HCT116 (cell line): ENCODE results near the gene CHIC1. TPM values are rescaled to one million over a fixed set of nuclear protein-coding genes. Genes with fewer than 3 reads are reported as not detected.

ENCODE experiments used
- ATAC-seq: fragments of 200-7000 bp; cut with Tn5 transposase; 2 replicates; pipeline ENCODE4 v1.9.1; 2020; ENCODE audit warnings: mild to moderate bottlenecking, moderate library complexity
- BruUV-seq: library from RNA; stranded (reverse); fragments of 400-500 nt; replicated peaks from 2 replicates; lab custom pipeline; 2021; lab: Mats Ljungman, UMichigan
- CTCF ChIA-PET: fragments of 300-600 bp; sonication (Branson Sonifier 250); formaldehyde crosslinking; loops from one replicate; lab custom pipeline; 2021; ENCODE audit warnings: antibody characterized with exemption; lab: Charles Lee
- POLR2A ChIA-PET: fragments of 300-600, 350-600 bp; sonication (Branson Sonifier 250); formaldehyde crosslinking; loops from one replicate; lab custom pipeline; 2021; ENCODE audit warnings: antibody characterized with exemption; lab: Charles Lee
- RAD21 ChIA-PET, 2 experiments: fragments of 300-600 bp; sonication (Branson Sonifier 250); formaldehyde crosslinking; loops; one replicate each; lab custom pipeline; 2023; ENCODE audit warnings: low total read pairs in 2 of 2; ENCODE audit not compliant: uncharacterized antibody in 2 of 2, unreplicated experiment in 2 of 2, low non-redundant PET in 1 of 2; lab: Charles Lee
- DNase-seq: peaks from one replicate; pipeline ENCODE4 v3.0.0-alpha.2; 2010; ENCODE audit warnings: low read depth, low spot score
- H2AFZ ChIP-seq: fragments of 200-600 bp; shearing (Covaris generic), sonication (generic); 2 replicates; pipeline ENCODE4 v1.6.1; 2017; ENCODE audit warnings: low read depth, mixed run types, mixed read lengths, antibody characterized with exemption, low read length; ENCODE audit not compliant: poor library complexity, severe bottlenecking
- H3K27ac ChIP-seq: 2 replicates; pipeline ENCODE4 v1.5.1; 2012; ENCODE audit warnings: low read depth, low read length
- H3K27me3 ChIP-seq: fragments of 200-600 bp; sonication (generic); 2 replicates; pipeline ENCODE4 v1.6.1; 2016; ENCODE audit warnings: mixed run types, low read length, mixed read lengths; ENCODE audit not compliant: insufficient read depth
- H3K36me3 ChIP-seq, 2 experiments: fragments of 200-500 bp in 1 of 2; fragments of 200-600 bp in 1 of 2; sonication (Bioruptor generic) in 1 of 2; sonication (generic) in 1 of 2; 2 replicates each; pipeline versions ENCODE4 v1.5.1 to v1.6.1; 2014 to 2016; ENCODE audit warnings: low read length in 2 of 2, inconsistent platforms in 1 of 2, mixed read lengths in 1 of 2, mixed run types in 1 of 2; ENCODE audit not compliant: insufficient read depth in 2 of 2, control insufficient read depth in 1 of 2
- H3K4me1 ChIP-seq, 2 experiments: fragments of 200-600 bp in 1 of 2; sonication (generic) in 1 of 2; 2 replicates each; pipeline versions ENCODE4 v1.5.1 to v1.6.1; 2012 to 2017; ENCODE audit warnings: low read length in 2 of 2, inconsistent platforms in 1 of 2, mild to moderate bottlenecking in 1 of 2, mixed read lengths in 1 of 2, mixed run types in 1 of 2, moderate library complexity in 1 of 2; ENCODE audit not compliant: insufficient read depth in 2 of 2, control insufficient read depth in 1 of 2
- H3K4me2 ChIP-seq: fragments of 200-600 bp; sonication (generic); 2 replicates; pipeline ENCODE4 v1.6.1; 2017; ENCODE audit warnings: mixed run types, low read length, mixed read lengths
- H3K4me3 ChIP-seq, 2 experiments: fragments of 200-600 bp in 1 of 2; sonication (generic) in 1 of 2; replicated peaks in 1 of 2; 2 replicates each; pipeline ENCODE4 v1.5.1; 2011 to 2016; ENCODE audit warnings: low read length in 2 of 2, control low read depth in 1 of 2, low read depth in 1 of 2, mild to moderate bottlenecking in 1 of 2, mixed read lengths in 1 of 2, mixed run types in 1 of 2
- H3K79me2 ChIP-seq: fragments of 200-600 bp; sonication (generic); 2 replicates; pipeline ENCODE4 v1.6.1; 2017; ENCODE audit warnings: mild to moderate bottlenecking, mixed run types, low read length, moderate library complexity, mixed read lengths; ENCODE audit not compliant: insufficient read depth
- H3K9ac ChIP-seq: fragments of 200-600 bp; sonication (generic); 2 replicates; pipeline ENCODE4 v1.6.1; 2016; ENCODE audit warnings: low read length, mixed read lengths
- H3K9me2 ChIP-seq: fragments of 200-600 bp; sonication (generic), shearing (Covaris generic); 2 replicates; pipeline ENCODE4 v1.6.1; 2017; ENCODE audit warnings: mixed run types, mild to moderate bottlenecking, moderate library complexity; ENCODE audit not compliant: insufficient read depth
- H3K9me3 ChIP-seq, 2 experiments: fragments of 200-500 bp in 1 of 2; fragments of 200-600 bp in 1 of 2; sonication (Bioruptor generic) in 1 of 2; sonication (generic) in 1 of 2; 2 replicates each; pipeline ENCODE4 v1.6.1; 2014 to 2017; ENCODE audit warnings: low read length in 2 of 2, mixed read lengths in 2 of 2, inconsistent platforms in 1 of 2, low read depth in 1 of 2, mild to moderate bottlenecking in 1 of 2, mixed run types in 1 of 2, moderate library complexity in 1 of 2; ENCODE audit not compliant: control insufficient read depth in 1 of 2, insufficient read depth in 1 of 2
- H4K20me1 ChIP-seq: fragments of 200-600 bp; sonication (generic), shearing (Covaris generic); 2 replicates; pipeline ENCODE4 v1.6.1; 2017; ENCODE audit warnings: mixed run types, mild to moderate bottlenecking, moderate library complexity; ENCODE audit not compliant: insufficient read depth
- ATF3 ChIP-seq: IDR thresholded peaks from 2 replicates; pipeline ENCODE4 v1.6.1; 2012
- CEBPB ChIP-seq: IDR thresholded peaks from 2 replicates; pipeline ENCODE4 v1.6.1; 2012; ENCODE audit warnings: low read depth
- CTCF ChIP-seq, 3 experiments: fragments of 200-600 bp in 1 of 3; sonication (generic) in 1 of 3; IDR thresholded peaks in 2 of 3; conservative IDR thresholded peaks in 1 of 3; 2 replicates each; pipeline ENCODE4 v1.5.1; 2012 to 2017; ENCODE audit warnings: low read depth in 2 of 3, low read length in 2 of 3, antibody characterized with exemption in 1 of 3, borderline replicate concordance in 1 of 3, control low read depth in 1 of 3, mild to moderate bottlenecking in 1 of 3, mixed read lengths in 1 of 3, mixed run types in 1 of 3, moderate library complexity in 1 of 3; ENCODE audit not compliant: insufficient read depth in 1 of 3
- ELF1 ChIP-seq: IDR thresholded peaks from 2 replicates; pipeline ENCODE4 v1.6.1; 2012; ENCODE audit warnings: low read depth, borderline replicate concordance
- EZH2phosphoT487 ChIP-seq: fragments of 200-600 bp; IDR thresholded peaks from 2 replicates; pipeline ENCODE4 v1.6.1; 2018; ENCODE audit warnings: antibody characterized with exemption, borderline replicate concordance
- FOSL1 ChIP-seq: IDR thresholded peaks from 2 replicates; pipeline ENCODE4 v1.6.1; 2012; ENCODE audit warnings: low read depth
- POLR2A ChIP-seq: IDR thresholded peaks from 2 replicates; pipeline ENCODE4 v1.7.0; 2011; ENCODE audit warnings: borderline replicate concordance; ENCODE audit not compliant: insufficient read depth, insufficient read length; ENCODE audit errors: extremely low read depth
- SP1 ChIP-seq: IDR thresholded peaks from 2 replicates; pipeline ENCODE4 v1.6.1; 2012; ENCODE audit warnings: low read depth
- SRF ChIP-seq: IDR thresholded peaks from 2 replicates; pipeline ENCODE4 v1.6.1; 2012; ENCODE audit warnings: low read depth
- YY1 ChIP-seq: IDR thresholded peaks from 2 replicates; pipeline ENCODE4 v1.6.1; 2011; ENCODE audit warnings: low read length, low read depth, moderate library complexity, mild to moderate bottlenecking; ENCODE audit not compliant: insufficient replicate concordance; ENCODE audit errors: extremely low read depth
- ZBTB33 ChIP-seq: IDR thresholded peaks from 2 replicates; pipeline ENCODE4 v1.6.1; 2011; ENCODE audit warnings: mild to moderate bottlenecking, low read length, moderate library complexity; ENCODE audit not compliant: insufficient replicate concordance; ENCODE audit errors: extremely low read depth
- ZFX ChIP-seq: fragments of 450-650 bp; IDR thresholded peaks from 2 replicates; pipeline ENCODE4 v1.6.1; 2017
- ZNF274 ChIP-seq: fragments of 200-500 bp; sonication (Bioruptor generic); IDR thresholded peaks from 2 replicates; pipeline ENCODE4 v1.6.1; 2014; ENCODE audit warnings: mild to moderate bottlenecking, low read depth, low read length, inconsistent platforms
- intact Hi-C: fragments of 100-400 bp; cut with micrococcal nuclease; formaldehyde crosslinking; loops from 2 replicates; pipeline ENCODE4 v1.10.0; 2022
- total RNA-seq: library from RNA; stranded (reverse); gene quantifications from one replicate; pipeline ENCODE4 v1.2.1, GENCODE V29; 2021; ENCODE audit not compliant: unreplicated experiment

CHIC1 gene
- total RNA-seq, 1 experiment from 2014 or later, result 0.10 TPM

- no peak overlapping the region for H3K4me2 ChIP-seq
- CTCF ChIA-PET, result no interaction called here
- RAD21 ChIA-PET, result no interaction called here
- DNase-seq, result no peak
- H3K9me3 ChIP-seq, result no peaks in the 10 kb centered on the region
- no peak overlapping the region for H3K4me3 ChIP-seq
- H2AFZ ChIP-seq, result no peak overlapping the region
- H3K4me1 ChIP-seq, result no peaks in the 10 kb centered on the region
- intact Hi-C loops, result no loop called here
- ATAC-seq, result no peak
- H3K9ac ChIP-seq, result no peak overlapping the region
- no peaks in the 10 kb centered on the region for H3K27me3 ChIP-seq
- no peak for TF ChIP-seq ZFX
- TF ChIP-seq FOSL1, result no peak
- TF ChIP-seq EZH2phosphoT487, result no peak
- TF ChIP-seq SRF, result no peak
- TF ChIP-seq ATF3, result no peak
- TF ChIP-seq, all 23 proteins: peak for 0
- BruUV-seq, result no TSS peak
- POLR2A ChIA-PET, result no interaction called here
- H3K79me2 ChIP-seq, result no peaks in the 10 kb centered on the region
- H3K9me2 ChIP-seq, result no peaks in the 10 kb centered on the region
- no peaks in the 10 kb centered on the region for H4K20me1 ChIP-seq
- no peak overlapping the region for H3K27ac ChIP-seq
- H3K36me3 ChIP-seq, result no peaks in the 10 kb centered on the region
Measured at GRCh38 chrX:73524906-73525305, 38.1 kb upstream of the CHIC1 start.

- Histone ChIP-seq H3K9me3 (no peaks in the 10 kb centered on the region), H3K79me2 (no peaks in the 10 kb centered on the region), H3K9me2 (no peaks in the 10 kb centered on the region), H3K9ac (no peak overlapping the region), H2AFZ (no peak overlapping the region), H3K4me1 (no peaks in the 10 kb centered on the region), H3K27ac (no peak overlapping the region), H3K4me3 (no peak overlapping the region)
- RAD21 ChIA-PET, result no interaction called here
- ATAC-seq (no peak), DNase-seq (no peak)
- no TSS peak for BruUV-seq
- CTCF ChIA-PET, result no interaction called here
- intact Hi-C loops, result no loop called here
- POLR2A ChIA-PET, result no interaction called here
- TF ChIP-seq ZBTB33 (no peak), ATF3 (no peak), ZNF274 (no peak), CTCF (IDR thresholded peaks at IDR 0.05 in 2 of 3, conservative IDR thresholded peaks at IDR 0.05 in 1 of 3; ENCODE audit: borderline replicate concordance in 1 of 3, insufficient read depth in 1 of 3, low read depth in 2 of 3, low read length in 2 of 3) (no peak), CEBPB (no peak), YY1 (no peak), ELF1 (no peak), SP1 (no peak), POLR2A (no peak), ZFX (no peak), EZH2phosphoT487 (no peak)
- TF ChIP-seq, all 23 proteins: peak for 0
- H4K20me1 ChIP-seq, result no peaks in the 10 kb centered on the region
- no peak overlapping the region for H3K4me2 ChIP-seq
- H3K27me3 ChIP-seq, result no peaks in the 10 kb centered on the region
- H3K36me3 ChIP-seq, result no peaks in the 10 kb centered on the region
Measured at GRCh38 chrX:73525928-73526690, 36.9 kb upstream of the CHIC1 start.
